Mesendoderm (in vitro differentiated cells): Measurements from ENCODE around the gene TRIM33.
"Not testable (repeated sequence)": the region's sequence is repeated elsewhere in the genome, so short reads cannot be mapped to it uniquely, and the experiment has no call there.

ENCODE experiments used
- DNase-seq: peaks from one replicate; pipeline ENCODE4 v3.0.0; 2013
- H2AK5ac ChIP-seq: 2 replicates; pipeline ENCODE4 v1.6.1; 2013; ENCODE audit warnings: low read length, inconsistent platforms
- H2BK120ac ChIP-seq: 2 replicates; pipeline ENCODE4 v1.6.1; 2013; ENCODE audit warnings: low read depth, mild to moderate bottlenecking, low read length, moderate library complexity, mixed read lengths
- H2BK15ac ChIP-seq: replicated peaks from 2 replicates; pipeline ENCODE4 v1.6.1; 2013; ENCODE audit warnings: low read depth, mild to moderate bottlenecking, moderate library complexity
- H2BK5ac ChIP-seq: 2 replicates; pipeline ENCODE4 v1.6.1; 2013; ENCODE audit warnings: low read length, inconsistent platforms
- H3K18ac ChIP-seq: 2 replicates; pipeline ENCODE4 v1.6.1; 2013; ENCODE audit warnings: mild to moderate bottlenecking, low read length, mixed read lengths
- H3K23ac ChIP-seq: one replicate; pipeline ENCODE4 v1.6.1; 2013; ENCODE audit warnings: low read length
- H3K27ac ChIP-seq: 2 replicates; pipeline ENCODE4 v1.5.1; 2013; ENCODE audit warnings: low read depth, mild to moderate bottlenecking, inconsistent platforms, low read length, moderate library complexity
- H3K27me3 ChIP-seq: 2 replicates; pipeline ENCODE4 v1.6.1; 2013; ENCODE audit warnings: low read length, control low read depth, mild to moderate bottlenecking, inconsistent platforms; ENCODE audit not compliant: insufficient read depth, poor library complexity
- H3K36me3 ChIP-seq: 2 replicates; pipeline ENCODE4 v1.6.1; 2013; ENCODE audit warnings: low read length, inconsistent platforms; ENCODE audit not compliant: control insufficient read depth, insufficient read depth
- H3K4ac ChIP-seq: one replicate; pipeline ENCODE4 v1.6.1; 2013; ENCODE audit warnings: low read depth, mild to moderate bottlenecking, low read length, moderate library complexity
- H3K4me1 ChIP-seq: 2 replicates; pipeline ENCODE4 v1.6.1; 2013; ENCODE audit warnings: low read depth, low read length, inconsistent platforms; ENCODE audit not compliant: control insufficient read depth
- H3K4me2 ChIP-seq: 2 replicates; pipeline ENCODE4 v1.6.1; 2013; ENCODE audit warnings: low read length
- H3K4me3 ChIP-seq: 2 replicates; pipeline ENCODE4 v1.5.1; 2013; ENCODE audit warnings: mild to moderate bottlenecking, low read length
- H3K56ac ChIP-seq: one replicate; pipeline ENCODE4 v1.6.1; 2013; ENCODE audit warnings: low read length
- H3K79me1 ChIP-seq: 2 replicates; pipeline ENCODE4 v1.6.1; 2013; ENCODE audit warnings: low read length, inconsistent platforms
- H3K79me2 ChIP-seq: 2 replicates; pipeline ENCODE4 v1.6.1; 2013; ENCODE audit warnings: mild to moderate bottlenecking, low read length; ENCODE audit not compliant: control insufficient read depth, insufficient read depth
- H3K9ac ChIP-seq: 2 replicates; pipeline ENCODE4 v1.6.1; 2013; ENCODE audit warnings: low read length, inconsistent platforms
- H4K5ac ChIP-seq: one replicate; pipeline ENCODE4 v1.6.1; 2013; ENCODE audit warnings: low read length
- H4K8ac ChIP-seq: one replicate; pipeline ENCODE4 v1.6.1; 2013; ENCODE audit warnings: low read depth, mild to moderate bottlenecking, control low read depth, low read length, moderate library complexity
- whole genome bisulfite sequencing: extraction: QIAGEN DNeasy Blood & Tissue Kit; methylation state at CpG from one replicate; pipeline ENCODE4 v1.1.7; 2013; ENCODE audit warnings: low lambda C conversion rate, missing lambda C conversion rate; ENCODE audit not compliant: insufficient coverage; ENCODE audit errors: extremely low coverage; 5-methylcytosine and 5-hydroxymethylcytosine counted together

Gene TRIM33

GRCh38 chr1:114390960-114391359 is 120.0 kb downstream of the TRIM33 start:
- H3K23ac ChIP-seq, result no peak overlapping the region

GRCh38 chr1:114390361-114390760 is 120.6 kb downstream of the TRIM33 start:
- Histone ChIP-seq H3K27me3 (no peaks in the 10 kb centered on the region), H2BK5ac (no peak overlapping the region), H4K5ac (no peak overlapping the region), H2BK120ac (no peak overlapping the region), H3K4me2 (no peak overlapping the region), H3K79me2 (no peaks in the 10 kb centered on the region), H3K23ac (no peak overlapping the region), H2BK15ac (no peak overlapping the region), H3K4ac (no peak overlapping the region), H3K9ac (no peak overlapping the region), H3K79me1 (no peaks in the 10 kb centered on the region), H3K27ac (no peak overlapping the region), H4K8ac (no peak overlapping the region), H3K18ac (no peak overlapping the region), H3K4me3 (no peak overlapping the region), H3K36me3 (no peaks in the 10 kb centered on the region), H3K56ac (no peak overlapping the region), H3K4me1 (peaks cover 4% of the 10 kb centered on the region), H2AK5ac (no peak overlapping the region)
- no CpG with 5 or more reads among the region's 4 CpGs for WGBS
- no peak for DNase-seq

More at GRCh38 chr1:114390960-114391359, 120.0 kb downstream of the TRIM33 start:
- no peak overlapping the region for H2BK120ac ChIP-seq
- H3K4me3 ChIP-seq, result no peak overlapping the region
- no peak overlapping the region for H3K4me2 ChIP-seq
- no peaks in the 10 kb centered on the region for H3K79me1 ChIP-seq
- H3K56ac ChIP-seq, result no peak overlapping the region
- H3K27ac ChIP-seq, result no peak overlapping the region
- no peak overlapping the region for H3K18ac ChIP-seq
- H2BK5ac ChIP-seq, result no peak overlapping the region
- H3K4me1 ChIP-seq, result peaks cover 4% of the 10 kb centered on the region
- no peak for DNase-seq
- H2BK15ac ChIP-seq, result no peak overlapping the region
- no peak overlapping the region for H4K8ac ChIP-seq
- no peaks in the 10 kb centered on the region for H3K27me3 ChIP-seq
- no peaks in the 10 kb centered on the region for H3K36me3 ChIP-seq
- no peak overlapping the region for H3K4ac ChIP-seq
- no peak overlapping the region for H3K9ac ChIP-seq
- H3K79me2 ChIP-seq, result no peaks in the 10 kb centered on the region
- no peak overlapping the region for H4K5ac ChIP-seq
- no peak overlapping the region for H2AK5ac ChIP-seq

GRCh38 chr1:114388432-114389003 is 122.5 kb downstream of the TRIM33 start:
- Histone ChIP-seq H2BK5ac (no peak overlapping the region), H2AK5ac (no peak overlapping the region), H3K4me1 (peaks cover 4% of the 10 kb centered on the region), H3K27me3 (no peaks in the 10 kb centered on the region), H3K4me3 (no peak overlapping the region), H4K5ac (no peak overlapping the region), H3K79me1 (no peaks in the 10 kb centered on the region), H3K18ac (no peak overlapping the region), H3K9ac (no peak overlapping the region), H2BK120ac (no peak overlapping the region), H3K36me3 (no peaks in the 10 kb centered on the region), H3K79me2 (no peaks in the 10 kb centered on the region), H3K4me2 (no peak overlapping the region), H3K27ac (no peak overlapping the region), H3K56ac (no peak overlapping the region), H3K4ac (no peak overlapping the region), H3K23ac (no peak overlapping the region), H4K8ac (no peak overlapping the region), H2BK15ac (no peak overlapping the region)
- no CpG with 5 or more reads among the region's 1 CpG for WGBS
- DNase-seq, result no peak

GRCh38 chr1:114387585-114387984 is 123.4 kb downstream of the TRIM33 start:
- not testable (repeated sequence) for H3K4me1 ChIP-seq, H4K5ac ChIP-seq, H3K4me2 ChIP-seq, H4K8ac ChIP-seq, H2AK5ac ChIP-seq, H3K4me3 ChIP-seq, H3K56ac ChIP-seq, H3K27ac ChIP-seq, H3K9ac ChIP-seq, H3K18ac ChIP-seq, H2BK15ac ChIP-seq, H3K36me3 ChIP-seq, H3K23ac ChIP-seq, H3K4ac ChIP-seq, H3K27me3 ChIP-seq, H3K79me1 ChIP-seq, DNase-seq, H3K79me2 ChIP-seq, H2BK5ac ChIP-seq, H2BK120ac ChIP-seq
- WGBS, result no CpG with 5 or more reads among the region's 6 CpGs

- Histone ChIP-seq H2BK15ac (no peak overlapping the region), H3K36me3 (no peaks in the 10 kb centered on the region), H3K56ac (no peak overlapping the region), H3K27me3 (no peaks in the 10 kb centered on the region), H3K79me1 (no peaks in the 10 kb centered on the region), H3K4me2 (no peak overlapping the region), H3K79me2 (no peaks in the 10 kb centered on the region), H2BK120ac (no peak overlapping the region), H4K5ac (no peak overlapping the region), H3K4me3 (no peak overlapping the region), H3K27ac (no peak overlapping the region), H4K8ac (no peak overlapping the region), H3K23ac (no peak overlapping the region), H3K4me1 (peaks cover 4% of the 10 kb centered on the region), H2AK5ac (no peak overlapping the region), H3K9ac (no peak overlapping the region), H3K4ac (no peak overlapping the region), H2BK5ac (no peak overlapping the region), H3K18ac (no peak overlapping the region)
- no peak for DNase-seq
- WGBS, result no CpG with 5 or more reads among the region's 1 CpG
Observed at GRCh38 chr1:114387010-114387360, 124.0 kb downstream of the TRIM33 start.
